GM23338 (cell line): ENCODE data around the gene VEGFA. TPM values are rescaled to one million over a fixed set of nuclear protein-coding genes. Genes with fewer than 3 reads are reported as not detected.

Experiments used
- ATAC-seq: fragments of 200-7000 bp; cut with Tn5 transposase; 3 replicates; pipeline ENCODE4 v1.9.1; 2020
- DNase-seq: peaks from one replicate; pipeline ENCODE4 v3.0.0-alpha.2; 2015; ENCODE audit warnings: low spot score
- H2AFZ ChIP-seq: fragments of 200-600 bp; sonication (generic); 2 replicates; pipeline ENCODE4 v1.8.0; 2016; ENCODE audit warnings: antibody characterized with exemption, mild to moderate bottlenecking, moderate library complexity
- H3F3A ChIP-seq: fragments of 200-600 bp; sonication (generic); replicated peaks from 2 replicates; pipeline ENCODE4 v1.8.0; 2017; ENCODE audit warnings: antibody characterized with exemption, mixed run types, low read depth
- H3K27ac ChIP-seq: fragments of 200-600 bp; sonication (generic); 2 replicates; pipeline ENCODE4 v1.6.1; 2016; ENCODE audit warnings: low read depth
- H3K27me3 ChIP-seq: fragments of 200-600 bp; sonication (generic); 2 replicates; pipeline ENCODE4 v1.8.0; 2016; ENCODE audit warnings: mild to moderate bottlenecking, mixed run types, moderate library complexity; ENCODE audit not compliant: insufficient read depth
- H3K36me3 ChIP-seq: fragments of 200-600 bp; sonication (generic); 2 replicates; pipeline ENCODE4 v1.8.0; 2016; ENCODE audit warnings: mild to moderate bottlenecking; ENCODE audit not compliant: insufficient read depth
- H3K4me1 ChIP-seq: fragments of 200-600 bp; sonication (generic); 2 replicates; pipeline ENCODE4 v1.8.0; 2016; ENCODE audit warnings: mild to moderate bottlenecking, moderate library complexity; ENCODE audit not compliant: insufficient read depth
- H3K4me2 ChIP-seq: fragments of 200-600 bp; sonication (generic); 2 replicates; pipeline ENCODE4 v1.7.1; 2017; ENCODE audit warnings: mixed run types
- H3K4me3 ChIP-seq: fragments of 200-600 bp; sonication (generic); 2 replicates; pipeline ENCODE4 v1.6.1; 2016; ENCODE audit warnings: mixed run types
- H3K79me2 ChIP-seq: fragments of 200-600 bp; sonication (generic); replicated peaks from 2 replicates; pipeline ENCODE4 v1.8.0; 2017; ENCODE audit warnings: mild to moderate bottlenecking; ENCODE audit not compliant: insufficient read depth
- H3K9me2 ChIP-seq: fragments of 200-600 bp; sonication (generic); 2 replicates; pipeline ENCODE4 v1.8.0; 2017; ENCODE audit not compliant: insufficient read depth
- H4K20me1 ChIP-seq: fragments of 200-600 bp; sonication (generic); replicated peaks from 2 replicates; pipeline ENCODE4 v1.8.0; 2017; ENCODE audit warnings: mild to moderate bottlenecking; ENCODE audit not compliant: insufficient read depth
- H3K27ac Mint-ChIP-seq: 2 replicates; pipeline ENCODE4 v1.8.0; 2020; ENCODE audit warnings: inconsistent platforms, mild to moderate bottlenecking, moderate library complexity, mixed read lengths
- H3K27me3 Mint-ChIP-seq: 3 replicates; pipeline ENCODE4 v1.8.0; 2022; ENCODE audit warnings: low read depth, mild to moderate bottlenecking, moderate library complexity, mixed read lengths, inconsistent platforms; ENCODE audit not compliant: insufficient read depth, poor library complexity
- H3K36me3 Mint-ChIP-seq: 3 replicates; pipeline ENCODE4 v1.8.0; 2021; ENCODE audit warnings: low read depth, mild to moderate bottlenecking, inconsistent platforms, moderate library complexity, mixed read lengths
- H3K4me1 Mint-ChIP-seq: 3 replicates; pipeline ENCODE4 v1.8.0; 2020; ENCODE audit warnings: mild to moderate bottlenecking, inconsistent platforms, mixed read lengths
- H3K4me3 Mint-ChIP-seq: 3 replicates; pipeline ENCODE4 v1.8.0; 2021; ENCODE audit warnings: moderate library complexity, mild to moderate bottlenecking, inconsistent platforms, mixed read lengths
- H3K9me3 Mint-ChIP-seq: 3 replicates; pipeline ENCODE4 v1.8.0; 2020; ENCODE audit warnings: moderate library complexity, mild to moderate bottlenecking, inconsistent platforms, mixed read lengths
- CREB1 ChIP-seq: fragments of 250-450 bp; sonication (Bioruptor Pico); IDR thresholded peaks from 2 replicates; pipeline ENCODE4 v1.5.0; 2020; ENCODE audit warnings: low read depth, mild to moderate bottlenecking, moderate library complexity
- CTCF ChIP-seq, 2 experiments: fragments of 200-600 bp in 1 of 2; sonication (generic) in 1 of 2; conservative IDR thresholded peaks; 2 replicates each; pipeline versions ENCODE4 v1.5.1 to v1.6.1; 2016 to 2017; ENCODE audit warnings: antibody characterized with exemption in 2 of 2, low read depth in 2 of 2, mild to moderate bottlenecking in 2 of 2, moderate library complexity in 1 of 2
- ETS1 ChIP-seq: IDR thresholded peaks from 2 replicates; pipeline ENCODE4 v1.6.1; 2016; ENCODE audit warnings: antibody characterized with exemption
- EZH2 ChIP-seq: fragments of 200-600 bp; sonication (generic); IDR thresholded peaks from one replicate; pipeline ENCODE4 v1.8.0; 2017; ENCODE audit warnings: antibody characterized with exemption, mild to moderate bottlenecking, low read depth; ENCODE audit not compliant: unreplicated experiment
- EZH2phosphoT487 ChIP-seq: fragments of 200-600 bp; sonication (generic); IDR thresholded peaks from one replicate; pipeline ENCODE4 v1.8.1; 2018; ENCODE audit warnings: antibody characterized with exemption; ENCODE audit not compliant: unreplicated experiment
- NANOG ChIP-seq: IDR thresholded peaks from 2 replicates; pipeline ENCODE4 v1.6.1; 2016; ENCODE audit warnings: antibody characterized with exemption, borderline replicate concordance
- STAT1 ChIP-seq: IDR thresholded peaks from one replicate; pipeline ENCODE4 v1.6.1; 2016; ENCODE audit warnings: antibody characterized with exemption; ENCODE audit not compliant: unreplicated experiment
- ZNF114 ChIP-seq: fragments of 250-450 bp; sonication (Bioruptor Pico); IDR thresholded peaks from 2 replicates; pipeline ENCODE4 v1.5.0; 2020; ENCODE audit warnings: mild to moderate bottlenecking, moderate library complexity
- ZNF462 ChIP-seq: fragments of 250-450 bp; sonication (Bioruptor Pico); IDR thresholded peaks from 2 replicates; pipeline ENCODE4 v1.5.0; 2020; ENCODE audit warnings: mild to moderate bottlenecking, moderate library complexity
- polyA plus RNA-seq: library from polyadenylated mRNA; unstranded; fragments of >200 nt; fragmentation: Nextera tagmentation; extraction: Ambion mirVana; gene quantifications from 2 replicates; pipeline ENCODE4 v1.2.1, GENCODE V29; 2016
- total RNA-seq: library from RNA; depleted of rRNA; stranded (reverse); fragments of >200 nt; shearing (Covaris generic); gene quantifications from 2 replicates; pipeline ENCODE4 v1.2.3, GENCODE V29; 2014

VEGFA gene
- total and polyA plus RNA-seq, 2 experiments from 2014 or later: 10.9 to 61.1 TPM

GRCh38 chr6:43830775-43831174, 60.8 kb downstream of the VEGFA start (continued):
- no peak for TF ChIP-seq ZNF462 (CRISPR knock-in tag)
- TF ChIP-seq CREB1 (CRISPR knock-in tag): no peak

GRCh38 chr6:43831191-43831590, 61.2 kb downstream of the VEGFA start:
- no peak overlapping the region for H3K27ac Mint-ChIP-seq
- H3K79me2 ChIP-seq: no peaks in the 10 kb centered on the region
- no peak overlapping the region for H3K27ac ChIP-seq
- DNase-seq (peak; percentile 23), ATAC-seq (no peak; the same call in 2 of the 3 replicates)
- no peak overlapping the region for H2AFZ ChIP-seq
- H3K4me1 ChIP-seq: no peaks in the 10 kb centered on the region
- no peak overlapping the region for H3K4me2 ChIP-seq
- H3K4me3 ChIP-seq: no peak overlapping the region
- H3K36me3 ChIP-seq: no peaks in the 10 kb centered on the region
- H3K4me3 Mint-ChIP-seq: no peak overlapping the region
- no peaks in the 10 kb centered on the region for H3F3A ChIP-seq
- no peaks in the 10 kb centered on the region for H3K9me2 ChIP-seq
- no peaks in the 10 kb centered on the region for H3K36me3 Mint-ChIP-seq
- H3K27me3 ChIP-seq: no peaks in the 10 kb centered on the region
- H4K20me1 ChIP-seq: no peaks in the 10 kb centered on the region
- H3K9me3 Mint-ChIP-seq: no peaks in the 10 kb centered on the region
- peaks cover 15% of the 10 kb centered on the region for H3K4me1 Mint-ChIP-seq
- peaks cover 3% of the 10 kb centered on the region for H3K27me3 Mint-ChIP-seq
- TF ChIP-seq EZH2: no peak
- TF ChIP-seq STAT1: no peak
- no peak for TF ChIP-seq ZNF114 (CRISPR knock-in tag)
- no peak for TF ChIP-seq CREB1 (CRISPR knock-in tag)
- TF ChIP-seq EZH2phosphoT487: no peak
- no peak for TF ChIP-seq NANOG
- no peak for TF ChIP-seq CTCF (conservative IDR thresholded peaks at IDR 0.05; ENCODE audit: low read depth in 2 of 2)
- TF ChIP-seq ETS1: no peak
